Muscle of arm (tissue), 12 donors: ENCODE data around the gene FBXO38. TPM values are rescaled to one million over a fixed set of nuclear protein-coding genes. Genes with fewer than 3 reads are reported as not detected.

Experiments
- DNase-seq: peaks from one replicate; pipeline ENCODE4 v3.0.0-alpha.2; 2013
- polyA plus RNA-seq, 12 donors: library from polyadenylated mRNA; unstranded; fragments of 120-200 nt; gene quantifications; one replicate each; pipeline ENCODE4 v1.2.1, GENCODE V29; 2013; ENCODE audit not compliant: insufficient read length in 12 of 12

Gene FBXO38
- polyA plus RNA-seq, 12 donors, result 21.6 to 59.4 (median 30.4) TPM; not detected in 1

- no peak for DNase-seq
Observed at GRCh38 chr5:148379340-148379739, 4.4 kb upstream of the FBXO38 start.

GRCh38 chr5:148381906-148382305, 1.9 kb upstream of the FBXO38 start:
- DNase-seq, result no peak

- no peak for DNase-seq
Observed at GRCh38 chr5:148382961-148383360, 797 bp upstream of the FBXO38 start.

- no peak for DNase-seq
Observed at GRCh38 chr5:148384380-148384737, 601 bp downstream of the FBXO38 start.

- DNase-seq, result no peak
Observed at GRCh38 chr5:148385094-148385493, 1.3 kb downstream of the FBXO38 start.

GRCh38 chr5:148386041-148386440, 2.3 kb downstream of the FBXO38 start:
- DNase-seq, result no peak

GRCh38 chr5:148387325-148387724, 3.6 kb downstream of the FBXO38 start:
- no peak for DNase-seq

GRCh38 chr5:148388696-148389095, 4.9 kb downstream of the FBXO38 start:
- no peak for DNase-seq

GRCh38 chr5:148390914-148391313, 7.2 kb downstream of the FBXO38 start:
- DNase-seq, result no peak

- DNase-seq, result no peak
Observed at GRCh38 chr5:148391422-148391821, 7.7 kb downstream of the FBXO38 start.

GRCh38 chr5:148393390-148393741, 9.6 kb downstream of the FBXO38 start:
- DNase-seq, result no peak

- DNase-seq, result no peak
Observed at GRCh38 chr5:148394587-148395019, 10.8 kb downstream of the FBXO38 start.

GRCh38 chr5:148395031-148395430, 11.3 kb downstream of the FBXO38 start:
- DNase-seq, result no peak

- DNase-seq, result no peak
Observed at GRCh38 chr5:148397968-148398595, 14.3 kb downstream of the FBXO38 start.

- DNase-seq, result no peak
Observed at GRCh38 chr5:148398698-148399121, 15.0 kb downstream of the FBXO38 start.

- no peak for DNase-seq
Observed at GRCh38 chr5:148401604-148402003, 17.8 kb downstream of the FBXO38 start.

GRCh38 chr5:148403344-148403743, 19.6 kb downstream of the FBXO38 start:
- DNase-seq, result no peak

- no peak for DNase-seq
Observed at GRCh38 chr5:148406406-148406805, 22.6 kb downstream of the FBXO38 start.

- DNase-seq, result no peak
Observed at GRCh38 chr5:148408092-148408491, 24.3 kb downstream of the FBXO38 start.

GRCh38 chr5:148412124-148412523, 28.4 kb downstream of the FBXO38 start:
- DNase-seq, result no peak

GRCh38 chr5:148414833-148415232, 31.1 kb downstream of the FBXO38 start:
- no peak for DNase-seq

GRCh38 chr5:148416416-148416815, 32.7 kb downstream of the FBXO38 start:
- no peak for DNase-seq

- DNase-seq, result no peak
Observed at GRCh38 chr5:148416921-148417320, 33.2 kb downstream of the FBXO38 start.

GRCh38 chr5:148418511-148418910, 34.8 kb downstream of the FBXO38 start:
- no peak for DNase-seq

- no peak for DNase-seq
Observed at GRCh38 chr5:148421661-148422060, 37.9 kb downstream of the FBXO38 start.
